IMR-90 (cell line): ENCODE data around the gene RMDN3. TPM values are rescaled to one million over a fixed set of nuclear protein-coding genes. Genes with fewer than 3 reads are reported as not detected.

ENCODE experiments used
- ATAC-seq: fragments of 200-7000 bp; cut with Tn5 transposase; 2 replicates; pipeline ENCODE4 v1.9.1; 2020; ENCODE audit warnings: low read depth, mild to moderate bottlenecking, moderate library complexity
- BruUV-seq: library from RNA; stranded (reverse); fragments of 400-500 nt; replicated peaks from 2 replicates; lab custom pipeline; 2021; lab: Mats Ljungman, UMichigan
- CTCF ChIA-PET: fragments of 300-600 bp; formaldehyde crosslinking; extraction: SDS; loops from one replicate; lab custom pipeline; 2021; ENCODE audit warnings: antibody characterized with exemption; lab: Yijun Ruan, JAX
- POLR2A ChIA-PET: fragments of 300-600 bp; sonication (Branson Sonifier 250); formaldehyde crosslinking; loops from one replicate; lab custom pipeline; 2022; ENCODE audit warnings: antibody characterized with exemption; ENCODE audit not compliant: unreplicated experiment; lab: Charles Lee
- DNase-seq: peaks from one replicate; pipeline ENCODE4 v3.0.0; 2013
- H2AFZ ChIP-seq: replicated peaks from 2 replicates; pipeline ENCODE3; 2013; ENCODE audit warnings: low read length, mild to moderate bottlenecking; ENCODE audit not compliant: poor library complexity
- H2AK5ac ChIP-seq: 2 replicates; pipeline ENCODE4 v1.6.1; 2013; ENCODE audit warnings: low read depth, low read length, inconsistent platforms
- H2AK9ac ChIP-seq: replicated peaks from 2 replicates; pipeline ENCODE3; 2013; ENCODE audit warnings: mild to moderate bottlenecking, low read depth, low read length, moderate library complexity; ENCODE audit not compliant: poor library complexity
- H2BK120ac ChIP-seq: 2 replicates; pipeline ENCODE4 v1.6.1; 2013; ENCODE audit warnings: low read depth, low read length, inconsistent platforms
- H2BK15ac ChIP-seq: 3 replicates; pipeline ENCODE4 v1.6.1; 2013; ENCODE audit warnings: low read depth, low read length, inconsistent platforms
- H2BK20ac ChIP-seq: 2 replicates; pipeline ENCODE4 v1.6.1; 2013; ENCODE audit warnings: low read depth, mild to moderate bottlenecking, inconsistent platforms, low read length, moderate library complexity
- H2BK5ac ChIP-seq: 2 replicates; pipeline ENCODE4 v1.6.1; 2013; ENCODE audit warnings: mild to moderate bottlenecking, low read depth, low read length, inconsistent platforms; ENCODE audit not compliant: poor library complexity, severe bottlenecking
- H3K14ac ChIP-seq: replicated peaks from 2 replicates; pipeline ENCODE4 v1.6.1; 2013; ENCODE audit warnings: low read depth, low read length, inconsistent platforms
- H3K18ac ChIP-seq: 2 replicates; pipeline ENCODE4 v1.6.1; 2013; ENCODE audit warnings: low read depth, low read length, control low read depth
- H3K23ac ChIP-seq: 2 replicates; pipeline ENCODE4 v1.6.1; 2013; ENCODE audit warnings: low read depth, low read length, inconsistent platforms
- H3K27ac ChIP-seq: 2 replicates; pipeline ENCODE4 v1.5.1; 2013; ENCODE audit warnings: mild to moderate bottlenecking, control low read depth, low read length; ENCODE audit not compliant: insufficient read depth
- H3K27me3 ChIP-seq: 2 replicates; pipeline ENCODE4 v1.6.1; 2013; ENCODE audit warnings: low read length; ENCODE audit not compliant: control insufficient read depth, insufficient read depth
- H3K36me3 ChIP-seq: 2 replicates; pipeline ENCODE4 v1.6.1; 2013; ENCODE audit warnings: low read length, mixed read lengths; ENCODE audit not compliant: control insufficient read depth, insufficient read depth
- H3K4ac ChIP-seq: 2 replicates; pipeline ENCODE4 v1.6.1; 2013; ENCODE audit warnings: low read depth, low read length, inconsistent platforms
- H3K4me1 ChIP-seq: 2 replicates; pipeline ENCODE4 v1.6.1; 2013; ENCODE audit warnings: low read length, mixed read lengths; ENCODE audit not compliant: control insufficient read depth, insufficient read depth
- H3K4me2 ChIP-seq: 2 replicates; pipeline ENCODE4 v1.6.1; 2013; ENCODE audit warnings: low read depth, mild to moderate bottlenecking, control low read depth, low read length, moderate library complexity
- H3K4me3 ChIP-seq: 2 replicates; pipeline ENCODE4 v1.5.1; 2013; ENCODE audit warnings: low read depth, mild to moderate bottlenecking, control low read depth, low read length, moderate library complexity; ENCODE audit not compliant: insufficient read depth
- H3K56ac ChIP-seq: 2 replicates; pipeline ENCODE4 v1.6.1; 2013; ENCODE audit warnings: low read length, inconsistent platforms; ENCODE audit not compliant: insufficient read depth; ENCODE audit errors: extremely low read depth
- H3K79me1 ChIP-seq, 2 experiments: 2 replicates each; pipeline ENCODE4 v1.6.1; 2013; ENCODE audit warnings: low read length in 2 of 2, inconsistent platforms in 1 of 2, low read depth in 1 of 2
- H3K9ac ChIP-seq: 2 replicates; pipeline ENCODE4 v1.6.1; 2013; ENCODE audit warnings: low read depth, low read length, control low read depth
- H3K9me1 ChIP-seq: 2 replicates; pipeline ENCODE4 v1.6.1; 2013; ENCODE audit warnings: low read length, inconsistent platforms; ENCODE audit not compliant: insufficient read depth
- H3K9me3 ChIP-seq: 2 replicates; pipeline ENCODE4 v1.6.1; 2013; ENCODE audit warnings: low read length; ENCODE audit not compliant: control insufficient read depth, insufficient read depth
- H4K20me1 ChIP-seq: 2 replicates; pipeline ENCODE4 v1.6.1; 2013; ENCODE audit warnings: low read length, inconsistent platforms; ENCODE audit not compliant: insufficient read depth
- H4K5ac ChIP-seq: 2 replicates; pipeline ENCODE4 v1.6.1; 2013; ENCODE audit warnings: mild to moderate bottlenecking, low read depth, low read length, control low read depth
- H4K8ac ChIP-seq, 2 experiments: 2 replicates each; pipeline ENCODE4 v1.6.1; 2013; ENCODE audit warnings: low read depth in 2 of 2, low read length in 2 of 2, control low read depth in 1 of 2, inconsistent platforms in 1 of 2
- H4K91ac ChIP-seq: 2 replicates; pipeline ENCODE4 v1.6.1; 2013; ENCODE audit warnings: low read depth, low read length, inconsistent platforms; ENCODE audit not compliant: insufficient read depth
- BHLHE40 ChIP-seq: fragments of 150-350 bp; IDR thresholded peaks from 2 replicates; pipeline ENCODE4 v1.6.1; 2016; ENCODE audit warnings: mild to moderate bottlenecking, low read depth, low read length
- CEBPB ChIP-seq: IDR thresholded peaks from 2 replicates; pipeline ENCODE4 v1.6.1; 2012; ENCODE audit warnings: low read depth, low read length, improper control_type of control experiment
- CHD1 ChIP-seq: IDR thresholded peaks from 2 replicates; pipeline ENCODE4 v1.6.1; 2012; ENCODE audit warnings: low read depth, low read length, improper control_type of control experiment
- CTCF ChIP-seq: conservative IDR thresholded peaks from 2 replicates; pipeline ENCODE4 v1.5.1; 2012; ENCODE audit warnings: mild to moderate bottlenecking, low read depth, low read length, improper control_type of control experiment
- ELK1 ChIP-seq: fragments of 150-350 bp; IDR thresholded peaks from 2 replicates; pipeline ENCODE4 v1.6.1; 2016; ENCODE audit warnings: low read depth, mild to moderate bottlenecking, low read length, moderate library complexity, borderline replicate concordance
- FOS ChIP-seq: fragments of 150-350 bp; IDR thresholded peaks from 2 replicates; pipeline ENCODE4 v1.6.1; 2016; ENCODE audit warnings: low read depth, low read length
- MXI1 ChIP-seq: IDR thresholded peaks from 2 replicates; pipeline ENCODE4 v1.6.1; 2012; ENCODE audit warnings: low read depth, mild to moderate bottlenecking, low read length, moderate library complexity, borderline replicate concordance
- POLR2A ChIP-seq: IDR thresholded peaks from 2 replicates; pipeline ENCODE4 v1.6.1; 2012; ENCODE audit warnings: mild to moderate bottlenecking, low read depth, low read length
- RAD21 ChIP-seq: IDR thresholded peaks from 2 replicates; pipeline ENCODE4 v1.6.1; 2012; ENCODE audit warnings: low read length, improper control_type of control experiment
- RCOR1 ChIP-seq: IDR thresholded peaks from 2 replicates; pipeline ENCODE4 v1.6.1; 2012; ENCODE audit warnings: mild to moderate bottlenecking, low read length, improper control_type of control experiment; ENCODE audit not compliant: insufficient replicate concordance
- RFX5 ChIP-seq: IDR thresholded peaks from 2 replicates; pipeline ENCODE4 v1.8.0; 2012; ENCODE audit warnings: low read depth, mild to moderate bottlenecking, low read length, moderate library complexity
- USF2 ChIP-seq: fragments of 150-350 bp; IDR thresholded peaks from 2 replicates; pipeline ENCODE4 v1.6.1; 2017; ENCODE audit warnings: mild to moderate bottlenecking, antibody characterized with exemption, low read length, low read depth
- WGBS, 2 experiments: methylation state at CpG; one replicate each; pipeline versions ENCODE4 v1.1.5 to v1.1.7; 2013; ENCODE audit warnings: missing lambda C conversion rate in 2 of 2; ENCODE audit not compliant: insufficient read length in 1 of 2; ENCODE audit errors: extremely low coverage in 2 of 2; 5-methylcytosine and 5-hydroxymethylcytosine counted together
- dilution Hi-C: fragments of 300-500 bp; cut with HindIII; formaldehyde crosslinking; loops from one replicate; pipeline ENCODE4 v1.14.3; 2018; ENCODE audit warnings: low sequenced_read_pairs; ENCODE audit not compliant: unreplicated experiment
- in situ Hi-C: fragments of 300-500 bp; cut with MboI; formaldehyde crosslinking; loops from 3 replicates; pipeline ENCODE4 v1.14.3; 2019; ENCODE audit warnings: low sequenced_read_pairs, inconsistent platforms, mixed read lengths
- intact Hi-C: fragments of 100-400 bp; cut with micrococcal nuclease; formaldehyde crosslinking; loops from 2 replicates; pipeline ENCODE4 v1.10.0; 2022
- polyA plus RNA-seq, 3 experiments: library from polyadenylated mRNA; depleted of rRNA; stranded (reverse); fragments of >200 nt; gene quantifications; 2 replicates each; pipeline ENCODE4 v1.2.3, GENCODE V29; 2012; ENCODE audit warnings: low replicate concordance in 1 of 3
- total RNA-seq: library from RNA; depleted of rRNA; stranded (reverse); fragments of >200 nt; gene quantifications from 2 replicates; pipeline ENCODE4 v1.2.3, GENCODE V29; 2012

The RMDN3 gene
- total and polyA plus RNA-seq, 2 of the 4 experiments (the other 2 are of a cell fraction), result 14.7 to 25.7 TPM

GRCh38 chr15:40803688-40804087, 48.6 kb upstream of the RMDN3 start:
- no peak overlapping the region for H3K4me2 ChIP-seq
- dilution Hi-C loops (no loop called here), intact Hi-C loops (no loop called here), in situ Hi-C loops (no loop called here)
- no peak overlapping the region for H2BK120ac ChIP-seq
- no peak overlapping the region for H3K14ac ChIP-seq
- DNase-seq, result no peak
- no peak overlapping the region for H4K5ac ChIP-seq
- no peak overlapping the region for H2BK15ac ChIP-seq
- no peak overlapping the region for H4K8ac ChIP-seq
- no peak overlapping the region for H2AFZ ChIP-seq
- H3K9ac ChIP-seq, result no peak overlapping the region
- H3K4me1 ChIP-seq, result peaks cover 6% of the 10 kb centered on the region
- ATAC-seq, result no peak
- peaks cover 45 to 72% of the 10 kb centered on the region in 2 experiments for H3K79me1 ChIP-seq
- H2BK20ac ChIP-seq, result no peak overlapping the region
- H2AK9ac ChIP-seq, result no peak overlapping the region
- no peak overlapping the region for H2AK5ac ChIP-seq
- WGBS, 2 experiments, result 83% methylated on average over 1 of the region's 1 CpG; no CpG with 5 or more reads in 1 of the 2 experiments
- H3K9me1 ChIP-seq, result peaks cover 3% of the 10 kb centered on the region; the same call in 1 of the 2 replicates
- H3K56ac ChIP-seq, result no peak overlapping the region
- H3K27ac ChIP-seq, result no peak overlapping the region
- peaks cover 3% of the 10 kb centered on the region; the same call in 1 of the 2 replicates for H4K20me1 ChIP-seq
- H3K27me3 ChIP-seq, result no peaks in the 10 kb centered on the region
- ChIA-PET POLR2A (interaction anchor here (0.7 kb wide), 1 partner anchor 377 kb away, joined by 7 read pairs; no protein-coding TSS in a partner anchor), CTCF (interaction anchor here (0.7 kb wide), 1 partner anchor 11 kb away, joined by 5 read pairs; no protein-coding TSS in a partner anchor)
- H4K91ac ChIP-seq, result no peak overlapping the region
- no peak overlapping the region for H3K18ac ChIP-seq
- no peaks in the 10 kb centered on the region; the same call in 1 of the 2 replicates for H3K36me3 ChIP-seq
- no peaks in the 10 kb centered on the region for H3K9me3 ChIP-seq
- no peak overlapping the region for H3K4me3 ChIP-seq
- H3K4ac ChIP-seq, result no peak overlapping the region
- BruUV-seq, result no TSS peak
- H3K23ac ChIP-seq, result no peak overlapping the region
- H2BK5ac ChIP-seq, result no peak overlapping the region
- TF ChIP-seq ELK1 (no peak), FOS (no peak), MXI1 (no peak), CTCF (no peak), CHD1 (no peak), POLR2A (no peak), RCOR1 (no peak), RFX5 (no peak), USF2 (no peak), RAD21 (no peak), BHLHE40 (no peak), CEBPB (no peak)
